Upper lobe of left lung (tissue), 6 donors: Measurements from ENCODE around the gene SDK1. TPM values are rescaled to one million over a fixed set of nuclear protein-coding genes. Genes with fewer than 3 reads are reported as not detected.

Experiments used
- ATAC-seq, 2 donors: fragments of 200-7000 bp; cut with Tn5 transposase; one replicate each; pipeline ENCODE4 v1.9.1; 2022; ENCODE audit warnings: mild to moderate bottlenecking in 2 of 2, moderate library complexity in 2 of 2; ENCODE audit not compliant: low FRiP score in 2 of 2
- DNase-seq, 2 donors: peaks; one replicate each; pipeline ENCODE4 v3.0.0-alpha.2; 2019 to 2020
- H3K27ac ChIP-seq, 4 donors: fragments of 200-600 bp; sonication (generic); one replicate each; pipeline ENCODE4 v1.5.1; 2016 to 2019
- H3K27me3 ChIP-seq, 4 donors: fragments of 200-600 bp; sonication (generic); one replicate each; pipeline ENCODE4 v1.5.1; 2017 to 2019
- H3K36me3 ChIP-seq, 4 donors: fragments of 200-600 bp; sonication (generic); one replicate each; pipeline ENCODE4 v1.5.1; 2016 to 2019
- H3K4me1 ChIP-seq, 4 donors: fragments of 200-600 bp; sonication (generic); one replicate each; pipeline ENCODE4 v1.5.1; 2018 to 2019
- H3K4me3 ChIP-seq, 4 donors: fragments of 200-600 bp; sonication (generic); one replicate each; pipeline ENCODE4 v1.5.1; 2017 to 2019; ENCODE audit warnings: mild to moderate bottlenecking in 2 of 4, moderate library complexity in 1 of 4
- H3K9me3 ChIP-seq, 4 donors: fragments of 200-600 bp; sonication (generic); one replicate each; pipeline ENCODE4 v1.5.1; 2018 to 2019
- CTCF ChIP-seq, 6 experiments: fragments of 450-650 bp in 4 of 6; fragments of 200-600 bp in 2 of 6; sonication (generic) in 2 of 6; IDR thresholded peaks; one replicate each; pipeline ENCODE4 v1.5.1; 2016 to 2019; ENCODE audit warnings: antibody characterized with exemption in 6 of 6
- EP300 ChIP-seq, 4 donors: sonication (generic); formaldehyde crosslinking; IDR thresholded peaks; one replicate each; pipeline ENCODE4 v1.5.1; 2017; ENCODE audit warnings: antibody characterized with exemption in 4 of 4, control low read depth in 2 of 4
- POLR2A ChIP-seq, 4 donors: fragments of 450-650 bp; IDR thresholded peaks; one replicate each; pipeline ENCODE4 v1.5.1; 2016 to 2017; ENCODE audit warnings: antibody characterized with exemption in 4 of 4, mild to moderate bottlenecking in 2 of 4
- POLR2AphosphoS5 ChIP-seq, 2 donors: sonication (generic); formaldehyde crosslinking; IDR thresholded peaks; one replicate each; pipeline ENCODE4 v1.5.1; 2017; ENCODE audit warnings: antibody characterized with exemption in 2 of 2
- WGBS, 2 donors: methylation state at CpG; one replicate each; pipeline ENCODE4 v1.1.5; 2017 to 2018; 5-methylcytosine and 5-hydroxymethylcytosine counted together
- total RNA-seq, 6 donors: library from RNA; depleted of rRNA in 4 of 6; stranded (reverse); fragments of >200 nt in 4 of 6; gene quantifications; one replicate each; pipeline versions ENCODE4 v1.1.0 to v1.2.1, GENCODE V29; 2016 to 2021
- donor health status: DM: no; HTN: no; CAD: no; lungs with moderate emphysema.
- donor health status: DM: no; HTN: yes; CAD: no; lungs with severe emphysema.

Gene SDK1
- total RNA-seq, 6 donors from 2014 or later: 9.3 to 90.1 (median 11.8) TPM

DNA sequence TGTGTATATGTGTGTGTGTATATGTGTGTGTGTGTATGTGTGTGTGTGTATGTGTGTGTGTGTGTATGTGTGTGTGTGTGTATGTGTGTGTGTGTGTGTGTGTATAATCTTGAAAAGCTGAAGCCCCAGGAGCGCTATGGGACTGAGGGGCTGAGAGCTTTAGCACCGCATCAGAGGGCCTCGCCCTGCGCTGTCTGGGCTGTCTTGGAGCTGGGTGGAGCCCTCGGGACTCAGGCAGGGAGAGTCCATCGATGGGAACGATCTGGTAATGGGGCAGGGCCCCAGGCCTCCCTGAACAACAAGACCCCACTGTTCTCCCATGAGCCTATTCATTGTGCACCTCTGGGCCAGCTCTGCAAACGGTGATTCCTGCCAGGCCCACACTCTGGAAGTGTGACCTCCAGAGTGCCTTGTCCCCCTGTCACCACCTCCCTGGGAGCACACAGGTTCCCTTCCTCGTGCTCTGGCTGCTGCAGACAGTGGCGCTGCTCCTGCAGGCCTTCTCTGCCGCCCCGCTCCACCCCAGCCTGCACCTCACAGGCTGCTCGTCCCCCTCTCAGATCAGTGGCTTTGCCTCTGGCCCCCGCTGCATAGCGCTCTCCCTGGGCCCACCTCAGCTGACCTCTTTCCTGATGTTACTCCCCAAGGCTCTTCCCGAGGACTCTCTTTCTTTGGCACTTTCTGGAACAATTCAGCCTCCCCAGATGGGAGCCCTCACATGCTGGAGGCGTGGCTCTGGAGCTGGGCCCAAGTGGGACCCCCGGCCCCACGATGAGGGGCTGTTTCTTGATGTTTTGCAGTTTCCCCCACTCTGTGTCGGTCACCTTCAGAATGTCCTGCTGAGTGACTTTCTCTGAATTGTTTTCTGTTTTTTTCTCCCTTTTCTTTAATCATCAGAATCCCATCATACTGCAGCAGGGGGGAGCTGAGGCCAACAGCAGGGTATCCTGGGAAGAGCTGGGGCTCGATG is 838.9 kb downstream of the SDK1 start:
- TF ChIP-seq POLR2A (IDR thresholded peaks at IDR 0.05) (no peak), POLR2AphosphoS5 (IDR thresholded peaks at IDR 0.05) (no peak), CTCF (IDR thresholded peaks at IDR 0.05) (no peak), EP300 (IDR thresholded peaks at IDR 0.05) (no peak)
- Histone ChIP-seq H3K4me1 (no peaks in the 10 kb centered on the region), H3K9me3 (no peaks in the 10 kb centered on the region), H3K36me3 (no peaks in the 10 kb centered on the region), H3K27me3 (no peaks in the 10 kb centered on the region), H3K27ac (no peak overlapping the region), H3K4me3 (no peak overlapping the region)
- ATAC-seq: no peak
- WGBS, 2 donors: 82 to 83% methylated on average over 18 to 20 of the region's 21 CpGs
- peak in 1 of 2 donors; percentile 19 for DNase-seq

GRCh38 chr7:4140933-4141332 is 839.9 kb downstream of the SDK1 start:
- Histone ChIP-seq H3K36me3 (no peaks in the 10 kb centered on the region), H3K9me3 (no peaks in the 10 kb centered on the region), H3K27me3 (no peaks in the 10 kb centered on the region), H3K4me3 (no peak overlapping the region), H3K27ac (no peak overlapping the region), H3K4me1 (no peaks in the 10 kb centered on the region)
- no peak for TF ChIP-seq CTCF (IDR thresholded peaks at IDR 0.05)
- no peak for TF ChIP-seq POLR2A (IDR thresholded peaks at IDR 0.05)
- TF ChIP-seq EP300 (IDR thresholded peaks at IDR 0.05): no peak
- no peak for TF ChIP-seq POLR2AphosphoS5 (IDR thresholded peaks at IDR 0.05)
- 83 to 93% methylated on average over 3 to 5 of the region's 5 CpGs for WGBS, 2 donors
- ATAC-seq (no peak), DNase-seq (no peak)

DNA sequence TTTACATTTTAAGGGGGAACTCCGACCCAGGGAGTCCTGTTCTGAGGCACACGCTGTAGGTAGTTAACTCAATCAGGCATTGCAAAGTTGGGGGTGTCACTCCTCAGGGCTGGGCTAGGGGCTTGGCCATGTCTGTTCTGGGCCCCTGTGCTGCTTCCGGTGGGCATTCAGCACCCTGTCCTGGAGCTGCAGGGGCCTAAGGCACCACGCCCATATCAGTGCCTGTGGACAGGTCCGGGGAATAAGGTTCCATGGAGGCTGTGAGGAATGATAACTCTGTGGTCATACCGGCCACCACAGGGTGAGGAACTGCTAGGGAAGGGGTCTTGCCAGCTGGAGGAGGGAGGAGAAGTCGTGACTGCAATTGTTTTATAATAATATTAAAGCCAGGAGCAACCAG is 842.0 kb downstream of the SDK1 start:
- no peaks in the 10 kb centered on the region for H3K9me3 ChIP-seq
- H3K36me3 ChIP-seq: no peaks in the 10 kb centered on the region
- no peak for TF ChIP-seq CTCF (IDR thresholded peaks at IDR 0.05)
- no peak for TF ChIP-seq EP300 (IDR thresholded peaks at IDR 0.05)
- no peak for TF ChIP-seq POLR2A (IDR thresholded peaks at IDR 0.05)
- DNase-seq (no peak), ATAC-seq (no peak)
- H3K4me3 ChIP-seq: no peak overlapping the region
- WGBS, 2 donors: 86% methylated on average over 7 of the region's 7 CpGs; no CpG with 5 or more reads in 1 of the 2 donors
- H3K4me1 ChIP-seq: no peaks in the 10 kb centered on the region
- H3K27me3 ChIP-seq: no peaks in the 10 kb centered on the region
- H3K27ac ChIP-seq: no peak overlapping the region

- H3K4me3 ChIP-seq: no peak overlapping the region
- H3K4me1 ChIP-seq: no peaks in the 10 kb centered on the region
- no peaks in the 10 kb centered on the region for H3K9me3 ChIP-seq
- H3K27me3 ChIP-seq: no peaks in the 10 kb centered on the region
- no peak for ATAC-seq
- 91 to 100% methylated on average over 10 to 25 of the region's 27 CpGs for WGBS, 2 donors
- H3K27ac ChIP-seq: no peak overlapping the region
- DNase-seq: peak in 1 of 2 donors; percentile 61
- no peak for TF ChIP-seq EP300 (IDR thresholded peaks at IDR 0.05)
- TF ChIP-seq POLR2AphosphoS5 (IDR thresholded peaks at IDR 0.05): no peak
- TF ChIP-seq POLR2A (IDR thresholded peaks at IDR 0.05): no peak
- no peak for TF ChIP-seq CTCF (IDR thresholded peaks at IDR 0.05)
- no peaks in the 10 kb centered on the region for H3K36me3 ChIP-seq
Observed at GRCh38 chr7:4143511-4144171, 842.6 kb downstream of the SDK1 start.
